Measurements from ENCODE around the gene POLR3G. TPM values are rescaled to one million over a fixed set of nuclear protein-coding genes. Genes with fewer than 3 reads are reported as not detected.

The POLR3G gene
- total and polyA plus RNA-seq, 2 of the 13 experiments (the other 11 are each of a cell fraction or from before 2014, with no cell fraction given): 1.2 to 7.3 TPM

DNA sequence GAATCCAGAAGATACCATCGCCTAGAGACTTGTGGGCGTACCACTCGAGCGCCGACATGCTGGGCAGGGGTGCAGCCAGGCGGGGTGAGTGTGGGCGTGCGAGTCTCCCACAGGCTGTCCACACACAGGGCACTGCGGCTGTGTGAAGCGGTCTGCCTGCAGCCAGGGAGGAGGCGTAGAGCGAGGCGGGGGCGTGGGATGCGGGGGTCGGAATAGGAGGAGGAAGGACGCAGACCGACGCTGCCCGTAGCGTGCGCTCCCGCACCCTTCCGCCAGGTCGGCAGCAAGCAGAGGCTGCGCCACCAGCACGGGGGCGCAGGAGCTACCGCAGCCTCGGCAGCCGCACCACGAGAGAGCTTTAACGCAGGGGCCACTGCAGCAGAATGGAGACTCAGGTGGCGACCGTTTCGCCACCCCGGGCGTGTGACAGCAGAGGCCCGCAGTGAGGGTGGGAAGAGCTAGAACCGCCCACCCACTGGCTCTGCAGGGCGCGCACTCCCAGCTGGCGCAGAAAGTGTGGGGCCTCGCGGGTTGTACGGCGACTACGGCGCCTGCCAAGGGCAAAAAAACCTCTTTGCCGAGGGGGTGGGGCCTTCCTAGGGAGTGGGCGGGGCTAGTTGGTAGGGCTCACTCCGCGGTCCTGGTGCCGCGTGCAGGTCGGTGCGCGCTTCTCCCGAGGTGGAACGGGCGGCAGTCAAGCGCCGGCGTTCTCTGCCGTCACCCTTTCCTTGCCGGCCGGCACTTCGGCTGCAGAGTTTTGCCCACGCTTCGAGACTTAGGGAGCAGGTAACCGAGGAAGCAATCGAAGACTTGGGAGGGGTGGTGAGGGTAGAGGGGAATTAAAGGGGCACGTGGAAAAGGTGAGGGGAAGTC is at the start of gene POLR3G, which contains the start of gene MBLAC2 (continued):
- TF ChIP-seq, protein P1, sequence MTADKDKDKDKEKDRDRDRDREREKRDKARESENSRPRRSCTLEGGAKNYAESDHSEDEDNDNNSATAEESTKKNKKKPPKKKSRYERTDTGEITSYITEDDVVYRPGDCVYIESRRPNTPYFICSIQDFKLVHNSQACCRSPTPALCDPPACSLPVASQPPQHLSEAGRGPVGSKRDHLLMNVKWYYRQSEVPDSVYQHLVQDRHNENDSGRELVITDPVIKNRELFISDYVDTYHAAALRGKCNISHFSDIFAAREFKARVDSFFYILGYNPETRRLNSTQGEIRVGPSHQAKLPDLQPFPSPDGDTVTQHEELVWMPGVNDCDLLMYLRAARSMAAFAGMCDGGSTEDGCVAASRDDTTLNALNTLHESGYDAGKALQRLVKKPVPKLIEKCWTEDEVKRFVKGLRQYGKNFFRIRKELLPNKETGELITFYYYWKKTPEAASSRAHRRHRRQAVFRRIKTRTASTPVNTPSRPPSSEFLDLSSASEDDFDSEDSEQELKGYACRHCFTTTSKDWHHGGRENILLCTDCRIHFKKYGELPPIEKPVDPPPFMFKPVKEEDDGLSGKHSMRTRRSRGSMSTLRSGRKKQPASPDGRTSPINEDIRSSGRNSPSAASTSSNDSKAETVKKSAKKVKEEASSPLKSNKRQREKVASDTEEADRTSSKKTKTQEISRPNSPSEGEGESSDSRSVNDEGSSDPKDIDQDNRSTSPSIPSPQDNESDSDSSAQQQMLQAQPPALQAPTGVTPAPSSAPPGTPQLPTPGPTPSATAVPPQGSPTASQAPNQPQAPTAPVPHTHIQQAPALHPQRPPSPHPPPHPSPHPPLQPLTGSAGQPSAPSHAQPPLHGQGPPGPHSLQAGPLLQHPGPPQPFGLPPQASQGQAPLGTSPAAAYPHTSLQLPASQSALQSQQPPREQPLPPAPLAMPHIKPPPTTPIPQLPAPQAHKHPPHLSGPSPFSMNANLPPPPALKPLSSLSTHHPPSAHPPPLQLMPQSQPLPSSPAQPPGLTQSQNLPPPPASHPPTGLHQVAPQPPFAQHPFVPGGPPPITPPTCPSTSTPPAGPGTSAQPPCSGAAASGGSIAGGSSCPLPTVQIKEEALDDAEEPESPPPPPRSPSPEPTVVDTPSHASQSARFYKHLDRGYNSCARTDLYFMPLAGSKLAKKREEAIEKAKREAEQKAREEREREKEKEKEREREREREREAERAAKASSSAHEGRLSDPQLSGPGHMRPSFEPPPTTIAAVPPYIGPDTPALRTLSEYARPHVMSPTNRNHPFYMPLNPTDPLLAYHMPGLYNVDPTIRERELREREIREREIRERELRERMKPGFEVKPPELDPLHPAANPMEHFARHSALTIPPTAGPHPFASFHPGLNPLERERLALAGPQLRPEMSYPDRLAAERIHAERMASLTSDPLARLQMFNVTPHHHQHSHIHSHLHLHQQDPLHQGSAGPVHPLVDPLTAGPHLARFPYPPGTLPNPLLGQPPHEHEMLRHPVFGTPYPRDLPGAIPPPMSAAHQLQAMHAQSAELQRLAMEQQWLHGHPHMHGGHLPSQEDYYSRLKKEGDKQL (CRISPR knock-in tag; IDR thresholded peaks at IDR 0.05; ENCODE audit: low read depth): peak; percentile 51; the same call in 1 of the 2 replicates
- TF ChIP-seq ZNF883 (CRISPR knock-in tag; IDR thresholded peaks at IDR 0.05; ENCODE audit: not compliant biosample characterization) (peak; percentile 75), ZNF776 (CRISPR knock-in tag; IDR thresholded peaks at IDR 0.05) (peak; percentile 95; the same call in 1 of the 2 replicates), ZNF878 (CRISPR knock-in tag; IDR thresholded peaks at IDR 0.05) (peak; percentile 81), ZNF343 (CRISPR knock-in tag; IDR thresholded peaks at IDR 0.05) (peak; percentile 86), FIP1L1 (IDR thresholded peaks at IDR 0.05; ENCODE audit: borderline replicate concordance, insufficient read depth, low read depth, low read length) (no peak), GLI4 (CRISPR knock-in tag; IDR thresholded peaks at IDR 0.05; ENCODE audit: borderline replicate concordance) (no peak; the same call in 1 of the 2 replicates), MBNL3 (CRISPR knock-in tag; conservative IDR thresholded peaks at IDR 0.05) (no peak), ZGPAT (CRISPR knock-in tag; IDR thresholded peaks at IDR 0.05) (peak; percentile 84), ZNF670 (CRISPR knock-in tag; IDR thresholded peaks at IDR 0.05; ENCODE audit: borderline replicate concordance) (peak; percentile 50; the same call in 1 of the 2 replicates), ZSCAN9 (CRISPR knock-in tag; IDR thresholded peaks at IDR 0.05; ENCODE audit: borderline replicate concordance) (peak; percentile 36; the same call in 1 of the 2 replicates), NBN (conservative IDR thresholded peaks at IDR 0.05) (no peak)
- TF ChIP-seq, protein P2, sequence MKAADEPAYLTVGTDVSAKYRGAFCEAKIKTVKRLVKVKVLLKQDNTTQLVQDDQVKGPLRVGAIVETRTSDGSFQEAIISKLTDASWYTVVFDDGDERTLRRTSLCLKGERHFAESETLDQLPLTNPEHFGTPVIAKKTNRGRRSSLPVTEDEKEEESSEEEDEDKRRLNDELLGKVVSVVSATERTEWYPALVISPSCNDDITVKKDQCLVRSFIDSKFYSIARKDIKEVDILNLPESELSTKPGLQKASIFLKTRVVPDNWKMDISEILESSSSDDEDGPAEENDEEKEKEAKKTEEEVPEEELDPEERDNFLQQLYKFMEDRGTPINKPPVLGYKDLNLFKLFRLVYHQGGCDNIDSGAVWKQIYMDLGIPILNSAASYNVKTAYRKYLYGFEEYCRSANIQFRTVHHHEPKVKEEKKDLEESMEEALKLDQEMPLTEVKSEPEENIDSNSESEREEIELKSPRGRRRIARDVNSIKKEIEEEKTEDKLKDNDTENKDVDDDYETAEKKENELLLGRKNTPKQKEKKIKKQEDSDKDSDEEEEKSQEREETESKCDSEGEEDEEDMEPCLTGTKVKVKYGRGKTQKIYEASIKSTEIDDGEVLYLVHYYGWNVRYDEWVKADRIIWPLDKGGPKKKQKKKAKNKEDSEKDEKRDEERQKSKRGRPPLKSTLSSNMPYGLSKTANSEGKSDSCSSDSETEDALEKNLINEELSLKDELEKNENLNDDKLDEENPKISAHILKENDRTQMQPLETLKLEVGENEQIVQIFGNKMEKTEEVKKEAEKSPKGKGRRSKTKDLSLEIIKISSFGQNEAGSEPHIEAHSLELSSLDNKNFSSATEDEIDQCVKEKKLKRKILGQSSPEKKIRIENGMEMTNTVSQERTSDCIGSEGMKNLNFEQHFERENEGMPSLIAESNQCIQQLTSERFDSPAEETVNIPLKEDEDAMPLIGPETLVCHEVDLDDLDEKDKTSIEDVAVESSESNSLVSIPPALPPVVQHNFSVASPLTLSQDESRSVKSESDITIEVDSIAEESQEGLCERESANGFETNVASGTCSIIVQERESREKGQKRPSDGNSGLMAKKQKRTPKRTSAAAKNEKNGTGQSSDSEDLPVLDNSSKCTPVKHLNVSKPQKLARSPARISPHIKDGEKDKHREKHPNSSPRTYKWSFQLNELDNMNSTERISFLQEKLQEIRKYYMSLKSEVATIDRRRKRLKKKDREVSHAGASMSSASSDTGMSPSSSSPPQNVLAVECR (CRISPR knock-in tag; IDR thresholded peaks at IDR 0.05; ENCODE audit: borderline replicate concordance): peak; percentile 90; the same call in 1 of the 2 replicates
- TF ChIP-seq, protein P3, sequence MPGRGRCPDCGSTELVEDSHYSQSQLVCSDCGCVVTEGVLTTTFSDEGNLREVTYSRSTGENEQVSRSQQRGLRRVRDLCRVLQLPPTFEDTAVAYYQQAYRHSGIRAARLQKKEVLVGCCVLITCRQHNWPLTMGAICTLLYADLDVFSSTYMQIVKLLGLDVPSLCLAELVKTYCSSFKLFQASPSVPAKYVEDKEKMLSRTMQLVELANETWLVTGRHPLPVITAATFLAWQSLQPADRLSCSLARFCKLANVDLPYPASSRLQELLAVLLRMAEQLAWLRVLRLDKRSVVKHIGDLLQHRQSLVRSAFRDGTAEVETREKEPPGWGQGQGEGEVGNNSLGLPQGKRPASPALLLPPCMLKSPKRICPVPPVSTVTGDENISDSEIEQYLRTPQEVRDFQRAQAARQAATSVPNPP (CRISPR knock-in tag; IDR thresholded peaks at IDR 0.05): no peak

All from HepG2 (cell line).